GM18498 (cell line): ENCODE results near the gene MORN5.
"Not testable (repeated sequence)": the region's sequence is repeated elsewhere in the genome, so short reads cannot be mapped to it uniquely, and the experiment has no call there.

Experiments
- ATAC-seq: cut with Tn5 transposase; IDR thresholded peaks from one replicate; pipeline ENCODE4 v1.9.1; 2021; ENCODE audit warnings: mild to moderate bottlenecking, moderate library complexity; ENCODE audit not compliant: unreplicated experiment

MORN5 gene

DNA sequence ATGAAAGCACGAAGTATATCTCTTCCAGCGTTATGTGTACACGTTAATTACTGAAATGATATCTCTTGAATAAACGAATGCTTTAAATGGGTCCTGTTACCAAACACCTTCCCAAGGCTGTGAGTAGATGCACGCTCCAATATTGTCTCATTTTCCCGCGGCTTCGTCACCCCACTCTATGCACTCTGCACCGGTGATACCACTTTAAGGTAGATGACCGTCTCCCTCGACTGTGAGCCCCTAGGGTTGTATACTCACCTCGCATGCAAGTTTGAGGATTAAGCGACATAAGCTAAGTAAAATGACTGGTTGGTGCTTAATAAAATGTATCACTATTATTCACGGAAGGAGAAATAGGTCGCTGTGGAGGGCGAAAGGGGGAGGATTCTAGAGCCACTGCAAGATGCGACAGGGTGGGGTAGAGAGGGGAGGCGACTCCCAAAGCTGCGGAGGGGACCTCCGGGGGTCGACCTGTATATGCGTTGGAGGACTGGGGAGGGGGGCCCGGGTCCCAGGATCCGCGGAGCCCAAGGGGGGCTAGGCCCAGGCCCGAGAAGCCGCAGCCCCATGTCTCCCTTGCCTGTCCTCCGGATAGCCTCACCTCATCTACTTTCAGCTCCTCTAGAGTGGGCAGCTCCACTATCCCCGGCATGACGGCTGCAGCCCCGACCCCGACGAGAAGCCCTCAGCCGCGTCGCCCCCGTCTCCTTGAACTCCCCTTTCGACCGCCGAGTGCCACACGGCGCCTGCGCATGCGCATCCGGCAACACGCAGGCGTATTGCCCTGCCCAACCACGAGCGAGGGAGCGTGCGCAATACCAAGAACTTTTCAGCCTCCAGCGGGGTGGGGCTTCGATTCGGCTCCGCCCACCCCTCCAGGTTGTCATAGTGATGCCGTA lies at the start of gene MORN5, which contains the start of gene NDUFA8:
MORN5 (plus strand) TSS at position 883 of the 899 bp plus-strand sequence. CDS start 65 bp downstream, outside the sequence.
NDUFA8 (minus strand) TSS at position 754 of the 899 bp plus-strand sequence; CDS start at position 652, 102 bp downstream.
- ATAC-seq: peak; percentile 93

- no peak for ATAC-seq
Measured at GRCh38 chr9:122110100-122110833, 49.4 kb upstream of the MORN5 start.

- no peak for ATAC-seq
Measured at GRCh38 chr9:122111413-122112085, 48.2 kb upstream of the MORN5 start.

DNA sequence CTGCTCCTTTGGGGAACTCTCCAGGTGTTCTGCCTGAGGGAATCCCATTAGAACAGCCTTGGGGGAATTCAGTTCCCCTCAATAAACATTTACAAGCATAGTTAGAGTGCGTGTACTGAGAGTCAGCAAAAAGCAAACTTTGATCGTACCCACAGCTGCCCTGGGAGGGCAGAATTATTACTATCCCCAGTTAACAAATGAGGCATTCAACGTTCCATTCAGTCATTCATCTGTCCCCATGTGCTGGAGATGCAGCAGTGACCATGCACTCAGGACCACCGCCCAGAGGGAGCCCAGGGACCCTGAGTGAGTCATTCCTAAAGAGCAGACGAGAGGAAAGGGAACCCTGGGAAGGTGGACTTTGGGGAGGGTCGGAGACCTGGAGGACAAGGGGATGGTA lies 47.5 kb upstream of the MORN5 start:
- ATAC-seq: no peak

GRCh38 chr9:122113574-122113973 lies 46.1 kb upstream of the MORN5 start:
- ATAC-seq: no peak

DNA sequence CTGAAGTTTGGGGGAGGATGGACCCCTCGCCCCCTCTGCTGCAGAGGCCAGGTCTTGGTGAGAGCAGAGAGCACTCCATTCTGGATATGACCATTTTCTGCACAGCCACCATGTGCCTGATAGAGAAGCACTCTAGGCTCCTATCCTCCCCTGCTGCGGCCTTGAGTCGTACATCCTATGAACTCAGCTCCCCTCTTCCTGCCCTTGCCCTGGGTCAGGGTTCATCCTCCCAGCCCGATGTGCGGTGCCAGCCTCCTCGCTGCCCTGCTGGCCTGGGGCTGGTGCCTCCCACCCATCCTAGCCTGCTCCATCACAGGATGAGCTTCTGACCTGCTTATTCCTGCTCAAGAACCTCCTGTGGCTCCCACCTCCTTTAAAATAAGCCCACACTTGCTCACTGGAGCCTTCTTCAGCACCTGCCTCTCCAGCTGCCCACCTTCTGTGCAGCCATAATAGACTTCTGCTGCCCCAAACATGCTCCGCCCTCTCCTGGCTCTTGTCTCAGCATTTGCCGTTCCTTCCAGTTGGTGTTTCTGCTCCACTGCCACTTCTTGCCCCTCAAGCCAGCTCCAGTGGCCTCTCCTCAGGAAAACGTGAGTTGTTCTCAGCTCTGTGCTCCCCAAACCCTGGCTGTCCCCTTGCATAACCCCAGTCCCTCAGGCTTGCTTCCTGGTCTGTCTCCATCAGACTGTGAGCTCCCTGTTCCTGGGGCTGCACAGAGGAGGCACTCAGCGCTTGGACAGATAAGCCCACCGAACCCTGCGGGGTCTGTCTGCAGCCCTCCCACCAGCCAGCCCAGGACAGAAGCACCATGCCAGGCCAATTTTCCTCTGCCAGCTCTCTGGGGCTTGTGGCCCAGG lies 44.3 kb upstream of the MORN5 start:
- ATAC-seq: no peak

- ATAC-seq: no peak
Measured at GRCh38 chr9:122116040-122116439, 43.7 kb upstream of the MORN5 start.

GRCh38 chr9:122116448-122117173 lies 43.1 kb upstream of the MORN5 start:
- no peak for ATAC-seq

DNA sequence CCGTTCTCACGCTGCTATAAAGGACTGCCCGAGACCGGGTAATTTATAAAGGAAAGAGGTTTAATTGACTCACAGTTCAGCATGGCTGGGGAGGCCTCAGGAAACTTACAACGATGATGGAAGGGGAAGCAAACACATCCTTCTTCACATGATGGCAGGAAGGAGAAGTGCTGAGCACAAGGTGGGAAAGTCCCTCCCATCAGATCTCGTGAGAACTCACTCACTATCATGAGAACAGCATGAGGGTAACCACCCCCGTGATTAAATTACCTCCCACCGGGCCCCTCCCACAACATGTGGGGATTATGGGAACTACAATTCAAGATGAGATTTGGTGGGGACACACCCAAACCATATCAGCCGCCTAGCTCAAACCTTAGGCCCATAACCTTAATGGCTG lies 42.5 kb upstream of the MORN5 start:
- not testable (repeated sequence) for ATAC-seq

- ATAC-seq: no peak
Measured at GRCh38 chr9:122118343-122119165, 41.2 kb upstream of the MORN5 start.

GRCh38 chr9:122119166-122119521 lies 40.6 kb upstream of the MORN5 start:
- no peak for ATAC-seq

DNA sequence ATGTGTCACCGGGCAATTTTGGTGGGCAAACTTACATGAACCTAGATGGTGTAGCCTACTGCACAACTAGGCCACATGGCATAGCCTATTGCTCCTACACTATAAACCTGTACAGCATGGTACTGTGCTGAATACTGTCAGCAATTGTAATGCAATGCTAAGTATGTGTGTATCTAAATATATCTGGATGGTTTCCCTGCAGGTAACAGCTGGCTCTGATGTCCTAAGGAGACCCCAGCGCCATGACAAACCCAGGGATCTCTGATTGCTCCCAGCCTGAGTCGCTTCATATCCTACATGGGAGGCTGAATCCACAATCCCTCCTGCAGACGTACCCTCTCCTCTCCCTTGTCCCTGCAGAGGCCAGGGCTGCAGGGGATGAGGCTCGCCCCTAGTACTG lies 40.0 kb upstream of the MORN5 start:
- ATAC-seq: no peak

DNA sequence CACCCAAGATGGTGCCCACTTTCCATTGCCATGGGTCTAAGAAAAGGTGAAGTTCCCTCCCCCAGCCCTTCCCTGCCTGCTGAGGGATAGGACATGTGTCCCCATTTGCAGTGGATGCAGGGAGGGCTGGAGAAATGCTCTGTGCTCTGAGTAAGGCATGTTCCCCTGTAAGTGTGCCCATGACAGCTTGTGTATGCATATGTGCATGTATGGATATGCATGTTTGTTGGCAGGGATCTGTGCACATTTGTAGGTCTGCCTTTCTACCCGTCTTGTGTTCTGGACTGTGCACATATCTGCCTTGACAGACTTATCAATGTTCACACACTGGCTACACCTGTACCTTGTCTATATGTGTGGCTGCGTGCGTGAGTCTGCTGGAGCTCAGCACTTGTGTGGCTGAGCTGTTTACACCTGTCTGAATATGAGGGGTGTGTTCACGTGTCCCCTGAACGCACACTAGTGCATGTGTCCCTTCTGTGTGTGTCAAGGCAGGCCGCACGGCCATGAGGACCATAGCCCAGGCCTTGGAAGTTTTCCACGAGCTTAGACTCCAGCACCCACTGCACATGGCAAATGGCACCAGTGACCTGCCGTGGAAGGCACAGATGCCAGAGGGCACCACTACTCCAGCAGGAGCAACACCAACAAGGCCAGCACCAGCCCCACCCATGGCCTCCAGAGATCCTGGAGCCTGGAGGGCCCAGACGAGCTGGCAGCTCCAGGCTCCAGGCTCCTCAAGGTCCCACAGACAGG lies 39.2 kb upstream of the MORN5 start:
- no peak for ATAC-seq

DNA sequence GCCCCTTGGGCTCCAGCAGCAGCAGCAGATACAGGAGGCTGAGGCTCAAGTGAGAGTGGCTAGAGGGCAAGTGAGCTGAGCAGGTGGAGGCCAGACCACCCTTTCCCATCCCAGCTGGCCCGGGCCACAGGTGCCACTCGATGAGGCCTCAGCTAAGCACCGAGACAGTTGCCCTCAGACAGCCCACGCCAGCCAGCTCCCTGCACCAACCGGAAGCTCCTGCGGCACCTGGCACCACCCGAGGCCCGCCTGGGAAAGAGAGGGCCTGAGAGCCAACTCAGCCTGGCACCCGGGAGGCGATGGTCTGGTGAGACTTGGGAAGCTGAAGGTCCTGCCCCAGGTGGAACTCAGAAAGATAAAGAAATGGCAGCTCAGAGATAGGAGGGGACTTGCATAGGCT lies 38.3 kb upstream of the MORN5 start:
- no peak for ATAC-seq

GRCh38 chr9:122121931-122122330 lies 37.8 kb upstream of the MORN5 start:
- ATAC-seq: no peak

- ATAC-seq: no peak
Measured at GRCh38 chr9:122122468-122122867, 37.2 kb upstream of the MORN5 start.

DNA sequence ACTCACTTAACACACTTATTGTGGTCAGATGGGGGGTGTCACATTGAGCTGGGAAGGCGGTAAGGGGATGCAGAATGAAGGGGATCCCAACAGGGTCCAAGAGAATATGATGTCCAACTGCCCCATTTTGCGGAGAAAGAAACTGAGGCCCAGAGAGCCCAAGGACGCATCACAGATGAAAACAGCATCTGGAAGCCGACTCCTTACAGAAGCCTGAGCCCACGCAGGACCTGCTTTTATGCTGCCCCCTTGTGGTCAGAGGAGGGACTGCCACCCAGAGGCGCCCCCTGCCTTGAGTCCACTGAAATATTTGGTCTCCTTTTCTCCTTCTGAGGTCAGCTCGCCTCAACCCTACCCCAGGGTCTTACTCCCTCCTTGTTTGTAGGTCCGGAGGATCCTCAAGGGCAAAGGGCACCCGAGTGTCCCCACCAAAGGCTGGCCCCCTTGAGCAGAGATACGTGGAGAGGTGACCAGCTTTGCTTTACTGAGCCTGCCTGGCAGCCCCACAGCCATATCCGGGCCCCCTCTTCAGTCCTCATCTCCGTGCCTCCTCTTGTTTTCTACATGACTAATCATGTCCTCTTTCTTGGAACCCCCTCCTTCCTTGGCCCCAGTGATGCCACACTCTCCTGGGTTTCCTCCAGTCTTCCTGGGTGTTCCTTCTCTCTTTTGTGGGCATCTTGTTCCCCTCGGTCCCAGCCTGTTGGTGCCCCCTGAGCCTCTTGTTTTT lies 36.6 kb upstream of the MORN5 start:
- ATAC-seq: peak; percentile 43

GRCh38 chr9:122124048-122124447 lies 35.7 kb upstream of the MORN5 start:
- ATAC-seq: no peak
